HG02610 (cell line): ENCODE data around the gene ZNF121.

Experiments used
- ATAC-seq: cut with Tn5 transposase; IDR thresholded peaks from one replicate; pipeline ENCODE4 v1.9.1; 2021; ENCODE audit warnings: mild to moderate bottlenecking, moderate library complexity; ENCODE audit not compliant: unreplicated experiment

ZNF121 gene

DNA sequence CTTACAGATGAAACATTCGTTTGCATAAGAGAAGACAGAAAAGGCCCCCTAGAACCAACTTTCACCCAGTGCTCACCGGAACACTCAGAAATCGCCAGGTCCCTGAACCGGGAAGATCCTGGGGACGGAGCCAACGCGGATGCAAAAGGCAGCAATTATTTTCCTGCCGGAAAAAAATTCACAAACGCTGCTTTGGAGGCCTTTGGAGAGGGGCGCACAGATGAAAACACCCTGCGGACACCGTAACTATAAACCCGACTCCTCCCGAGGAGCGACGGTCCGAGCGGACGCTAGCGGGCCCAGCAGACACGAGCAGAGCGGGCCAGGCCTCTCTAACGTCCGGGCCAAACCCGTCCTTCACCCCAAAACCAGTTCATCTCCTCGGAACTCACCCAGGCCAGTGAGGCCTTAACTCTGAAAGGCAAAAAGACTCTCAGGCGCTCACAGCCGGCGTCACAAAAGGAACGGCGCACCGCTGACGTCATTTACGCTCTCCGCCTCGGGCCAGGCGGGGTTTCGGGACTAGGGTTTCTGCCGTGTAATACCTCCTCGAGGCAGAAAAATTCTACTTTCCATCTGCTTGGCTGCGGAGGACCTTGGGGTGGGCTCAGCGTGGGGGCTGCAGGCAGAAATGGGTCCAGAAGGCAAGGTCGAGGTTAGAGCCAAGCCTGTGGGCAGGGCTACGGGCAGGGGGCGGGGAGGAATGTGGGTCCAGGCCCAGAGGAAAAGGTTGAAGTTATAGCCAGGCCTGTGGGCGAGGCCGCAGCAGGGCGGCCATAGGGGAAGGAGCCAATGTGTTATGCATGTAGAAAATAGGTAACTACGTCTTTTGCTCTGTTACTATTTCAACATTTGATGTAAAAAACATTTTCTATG lies 45.9 kb downstream of the ZNF121 start, which contains the start of gene ZNF426:
Gene ZNF426 (minus strand): TSS at position 463 of the 876 bp plus-strand sequence. CDS start 2,413 bp downstream, outside the sequence.
- ATAC-seq = peak; percentile 51

DNA sequence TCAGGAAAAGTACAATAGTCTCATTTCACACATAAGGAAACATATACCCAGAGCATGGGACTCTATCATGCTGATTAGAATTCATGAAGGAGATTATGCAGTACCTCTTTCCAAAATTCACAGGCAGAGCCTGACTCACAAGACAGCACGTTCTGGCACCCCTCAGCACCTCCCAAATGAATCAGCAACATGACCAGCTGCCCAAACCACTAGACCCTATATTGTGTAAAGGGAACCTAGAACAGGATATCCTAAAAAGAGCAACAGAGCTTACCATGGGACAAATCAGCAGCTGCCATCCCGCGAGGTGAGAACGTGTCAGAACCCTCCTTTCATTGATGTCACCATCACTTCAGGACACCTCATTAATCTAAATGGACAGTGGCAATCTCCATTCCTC lies 48.4 kb downstream of the ZNF121 start:
- ATAC-seq = no peak

DNA sequence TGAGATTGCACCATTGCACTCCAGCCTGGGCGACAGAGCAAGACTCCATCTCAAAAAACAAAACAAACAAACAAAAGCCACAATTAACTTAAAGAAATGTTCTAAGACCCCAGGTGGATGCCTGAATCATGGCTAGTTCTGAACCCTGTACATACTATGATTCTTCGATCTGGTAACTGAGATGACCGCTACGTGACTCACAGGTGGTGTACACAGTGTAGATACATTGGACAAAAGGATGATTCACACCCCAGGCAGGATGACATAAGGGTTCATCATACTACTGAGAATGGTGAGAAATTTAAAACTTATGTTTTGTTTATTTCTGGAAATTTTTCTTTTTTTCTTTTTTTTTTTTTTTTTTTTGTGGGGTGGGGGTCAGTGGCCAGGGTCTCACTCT lies 52.4 kb downstream of the ZNF121 start:
- ATAC-seq = no peak

DNA sequence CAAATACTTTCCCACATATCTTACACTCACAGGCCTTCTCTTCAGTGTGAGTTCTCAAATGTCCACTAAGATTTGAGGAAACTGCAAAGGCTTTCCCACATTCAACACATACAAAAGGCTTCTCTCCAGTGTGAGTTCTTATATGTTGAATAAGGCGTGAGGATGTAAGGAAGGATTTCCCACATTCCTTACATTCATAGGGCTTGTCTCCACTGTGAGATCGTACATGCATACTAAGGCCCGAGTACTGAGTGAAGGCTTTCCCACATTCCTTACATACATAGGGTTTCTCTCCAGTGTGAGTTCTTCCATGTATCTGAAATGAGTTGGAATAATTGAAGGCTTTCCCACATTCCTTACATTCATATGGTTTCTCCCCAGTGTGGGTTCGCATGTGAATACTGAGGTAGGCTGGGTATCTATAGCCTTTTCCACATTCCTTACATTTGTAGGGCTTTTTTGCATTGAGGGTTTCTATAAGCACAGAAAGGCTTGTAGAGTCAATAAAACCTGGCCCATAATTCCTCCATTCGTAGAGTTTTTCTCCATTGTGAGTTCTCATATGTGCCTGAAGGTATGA lies 55.5 kb downstream of the ZNF121 start:
- ATAC-seq = no peak

DNA sequence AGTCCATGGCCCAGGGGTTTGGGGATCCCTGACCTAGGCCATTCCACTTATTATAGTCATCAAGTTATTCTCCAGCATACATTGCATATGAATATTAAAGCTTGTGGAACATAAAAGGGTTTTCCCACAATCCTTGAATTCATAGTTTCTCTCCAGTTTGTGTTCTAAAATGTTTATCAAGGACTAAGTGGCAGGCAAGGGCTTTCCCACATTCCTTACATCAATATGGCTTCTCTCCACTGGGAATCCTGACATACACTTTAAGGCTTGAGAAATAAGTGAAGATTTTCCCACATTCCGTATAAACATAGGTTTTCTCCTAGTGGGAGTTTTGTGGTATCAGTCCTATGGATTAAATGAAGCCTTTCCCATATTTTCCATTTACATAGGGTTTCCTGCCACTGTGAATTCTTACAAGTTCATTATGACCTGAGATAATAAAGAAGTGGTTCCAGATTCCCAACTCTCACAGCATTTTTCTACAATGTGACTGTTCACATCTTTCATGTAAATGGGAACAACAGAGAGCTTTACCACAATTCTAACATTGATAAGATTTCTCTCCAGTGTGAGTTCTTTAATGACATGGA lies 60.3 kb downstream of the ZNF121 start:
- ATAC-seq = no peak
